GM23248 (cell line): ENCODE data around the gene CYP2U1. TPM values are rescaled to one million over a fixed set of nuclear protein-coding genes. Genes with fewer than 3 reads are reported as not detected.

Experiments
- DNase-seq: peaks from one replicate; pipeline ENCODE4 v3.0.0-alpha.2; 2015
- H2AFZ ChIP-seq: fragments of 200-600 bp; sonication (generic); 2 replicates; pipeline ENCODE4 v1.6.1; 2016; ENCODE audit warnings: antibody characterized with exemption
- H3F3A ChIP-seq: fragments of 200-600 bp; sonication (generic); 2 replicates; pipeline ENCODE4 v1.6.1; 2016; ENCODE audit warnings: mild to moderate bottlenecking, antibody characterized with exemption, mixed run types; ENCODE audit not compliant: insufficient read depth
- H3K27ac ChIP-seq: fragments of 200-600 bp; sonication (generic); 2 replicates; pipeline ENCODE4 v1.5.1; 2016; ENCODE audit warnings: mild to moderate bottlenecking
- H3K27me3 ChIP-seq: fragments of 200-600 bp; sonication (generic); replicated peaks from 2 replicates; pipeline ENCODE4 v1.6.1; 2016; ENCODE audit warnings: mild to moderate bottlenecking; ENCODE audit not compliant: insufficient read depth
- H3K36me3 ChIP-seq: fragments of 200-600 bp; sonication (generic); 2 replicates; pipeline ENCODE4 v1.6.1; 2016; ENCODE audit warnings: low read depth, mild to moderate bottlenecking
- H3K4me1 ChIP-seq: fragments of 200-600 bp; sonication (generic); 2 replicates; pipeline ENCODE4 v1.6.1; 2016; ENCODE audit warnings: mild to moderate bottlenecking; ENCODE audit not compliant: insufficient read depth
- H3K4me2 ChIP-seq: fragments of 200-600 bp; sonication (generic); one replicate; pipeline ENCODE4 v1.6.1; 2016; ENCODE audit warnings: mild to moderate bottlenecking; ENCODE audit not compliant: unreplicated experiment
- H3K4me3 ChIP-seq: fragments of 200-600 bp; sonication (generic); 2 replicates; pipeline ENCODE4 v1.5.1; 2016; ENCODE audit warnings: mild to moderate bottlenecking
- H3K79me2 ChIP-seq: fragments of 200-600 bp; sonication (generic); 2 replicates; pipeline ENCODE4 v1.6.1; 2016; ENCODE audit warnings: mild to moderate bottlenecking; ENCODE audit not compliant: insufficient read depth
- H3K9ac ChIP-seq: fragments of 200-600 bp; sonication (generic); 2 replicates; pipeline ENCODE4 v1.6.1; 2016; ENCODE audit warnings: mild to moderate bottlenecking
- H3K9me2 ChIP-seq: fragments of 200-600 bp; sonication (generic); 2 replicates; pipeline ENCODE4 v1.6.1; 2016; ENCODE audit warnings: mixed run types, mild to moderate bottlenecking, moderate library complexity; ENCODE audit not compliant: insufficient read depth
- H3K9me3 ChIP-seq: fragments of 200-600 bp; sonication (generic); one replicate; pipeline ENCODE4 v1.6.1; 2017; ENCODE audit warnings: low read depth
- H4K20me1 ChIP-seq: fragments of 200-600 bp; sonication (generic); 2 replicates; pipeline ENCODE4 v1.6.0; 2016; ENCODE audit not compliant: insufficient read depth
- EZH2 ChIP-seq: fragments of 200-600 bp; sonication (generic); IDR thresholded peaks from 2 replicates; pipeline ENCODE4 v1.6.1; 2018; ENCODE audit warnings: antibody characterized with exemption, mild to moderate bottlenecking; ENCODE audit not compliant: insufficient read depth, poor library complexity, severe bottlenecking
- EZH2phosphoT487 ChIP-seq: fragments of 200-600 bp; sonication (generic); IDR thresholded peaks from 2 replicates; pipeline ENCODE4 v1.6.1; 2018; ENCODE audit warnings: antibody characterized with exemption, moderate library complexity, mild to moderate bottlenecking, low read depth; ENCODE audit not compliant: insufficient read depth
- WGBS, 2 experiments: methylation state at CpG; one replicate each; pipeline ENCODE4 v1.1.6; 2015 to 2017; ENCODE audit warnings: low lambda C conversion rate in 2 of 2, low coverage in 1 of 2; ENCODE audit errors: missing lambda C conversion rate in 2 of 2; 5-methylcytosine and 5-hydroxymethylcytosine counted together
- in situ Hi-C: fragments of 300-500 bp; cut with MboI; formaldehyde crosslinking; loops from 2 replicates; pipeline ENCODE4 v1.15.0; 2020
- polyA plus RNA-seq: library from polyadenylated mRNA; unstranded; fragments of >200 nt; fragmentation: Nextera tagmentation; extraction: Ambion mirVana; gene quantifications from 2 replicates; pipeline ENCODE4 v1.2.1, GENCODE V29; 2016
- total RNA-seq: library from RNA; depleted of rRNA; stranded (reverse); fragments of >200 nt; shearing (Covaris generic); gene quantifications from 2 replicates; pipeline ENCODE4 v1.2.3, GENCODE V29; 2014; rRNA removed

The CYP2U1 gene
- total and polyA plus RNA-seq, 2 experiments from 2014 or later: 7.1 to 8.6 TPM

- H3K4me3 ChIP-seq: no peak overlapping the region
- H4K20me1 ChIP-seq: no peaks in the 10 kb centered on the region
- H3K36me3 ChIP-seq: no peaks in the 10 kb centered on the region
- in situ Hi-C loops: no loop called here
- no peak for TF ChIP-seq EZH2
- TF ChIP-seq EZH2phosphoT487: no peak
- H3K9me3 ChIP-seq: no peaks in the 10 kb centered on the region
- no peak overlapping the region for H3K4me2 ChIP-seq
- no peaks in the 10 kb centered on the region for H3K27me3 ChIP-seq
- H3K79me2 ChIP-seq: 0 out of 2 replicates have a peak, but pooled peaks cover 13% of the 10 kb centered on the region
- WGBS, 2 experiments: 81 to 87% methylated on average over 3 of the region's 3 CpGs
- peak; percentile 47 for DNase-seq
- H3K9me2 ChIP-seq: no peaks in the 10 kb centered on the region; the same call in 1 of the 2 replicates
- H3F3A ChIP-seq: peaks cover 16% of the 10 kb centered on the region
- H2AFZ ChIP-seq: no peak overlapping the region
- H3K9ac ChIP-seq: no peak overlapping the region
- peaks cover 21% of the 10 kb centered on the region for H3K4me1 ChIP-seq
- H3K27ac ChIP-seq: no peak overlapping the region
Measured at GRCh38 chr4:108001540-108002135, 70.3 kb downstream of the CYP2U1 start.

Other genes with a start within 250 kb of the CYP2U1 start
- gene PAPSS1, start 211.3 kb upstream of the CYP2U1 start, total RNA-seq: 66.8 and 69.6 TPM in 2 replicates
- 65.9 and 69.9 TPM in 2 replicates for gene PAPSS1, start 211.3 kb upstream of the CYP2U1 start, polyA plus RNA-seq
- 116 and 165 TPM in 2 replicates for gene SGMS2, start 106.6 kb upstream of the CYP2U1 start, total RNA-seq
- gene SGMS2, start 106.6 kb upstream of the CYP2U1 start, polyA plus RNA-seq: 35.3 and 39.1 TPM in 2 replicates
- gene HADH, start 58.3 kb downstream of the CYP2U1 start, total RNA-seq: 4.0 and 4.5 TPM in 2 replicates
- 30.1 and 30.8 TPM in 2 replicates for gene HADH, start 58.3 kb downstream of the CYP2U1 start, polyA plus RNA-seq
- not detected in 2 replicates for gene LEF1, start 237.4 kb downstream of the CYP2U1 start, total RNA-seq
- 0.23 TPM in 1 of 2 replicates, not detected in the other for gene LEF1, start 237.4 kb downstream of the CYP2U1 start, polyA plus RNA-seq